Stimulated activated CD8-positive, alpha-beta memory T cell treated with anti-CD3 and anti-CD28 coated beads, Interleukin-15, amount 100 ng/mL, for 48 hours (primary cell): ENCODE data around the gene DENND1B.

Experiments
- DNase-seq, 2 donors: peaks; one replicate each; pipeline ENCODE4 v3.0.0-alpha.2; 2020; ENCODE audit warnings: low read depth in 2 of 2

DENND1B gene

DNA sequence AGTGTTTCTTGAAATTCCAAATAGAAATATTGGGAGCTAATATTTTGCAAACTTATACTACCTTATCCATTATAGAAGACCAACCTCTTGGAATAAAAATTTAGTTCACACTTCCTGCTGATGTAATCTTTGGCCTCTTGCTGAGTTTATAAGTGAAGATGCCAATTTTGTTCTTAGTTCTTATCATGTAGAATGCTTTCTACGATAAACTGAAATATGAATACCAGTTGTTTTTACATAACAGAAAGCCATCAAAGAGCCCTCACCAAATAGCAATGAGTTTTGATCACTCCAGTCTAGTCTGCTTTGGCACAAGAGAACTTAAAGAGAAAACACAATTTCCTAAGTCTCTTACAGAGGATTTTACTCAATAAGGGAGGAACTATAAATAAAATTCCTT lies 89.5 kb downstream of the DENND1B start:
- no peak for DNase-seq

DNA sequence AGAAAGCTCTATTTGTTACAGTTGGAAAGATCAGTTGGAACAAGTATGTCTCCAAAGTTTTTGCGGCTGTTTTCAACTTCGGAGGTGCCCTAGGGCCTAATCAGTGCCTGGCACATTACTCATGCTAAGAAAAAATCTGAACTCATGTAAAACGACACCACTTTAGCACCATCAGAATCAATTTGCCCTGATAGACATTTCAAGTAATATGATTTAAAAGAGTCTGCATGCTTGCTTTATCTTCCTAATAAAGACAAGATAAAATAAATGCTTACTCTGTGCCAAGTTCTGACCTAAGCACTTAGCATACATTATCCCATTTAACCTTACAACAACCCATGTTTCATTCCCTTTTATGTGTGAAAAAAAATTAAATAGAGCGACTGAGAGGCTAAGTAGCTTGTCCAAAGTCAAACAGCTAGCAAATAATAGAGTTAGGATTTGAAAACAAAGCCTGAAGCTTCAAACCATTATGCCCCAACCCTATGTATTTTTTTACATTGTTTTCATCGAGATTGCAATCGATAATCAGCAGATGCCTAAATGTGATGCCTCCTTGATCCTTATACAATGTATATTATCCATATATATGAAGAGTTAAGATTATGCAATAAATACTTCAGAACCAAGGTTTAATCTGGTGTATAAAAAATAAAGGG lies 91.3 kb downstream of the DENND1B start:
- DNase-seq, result no peak

DNA sequence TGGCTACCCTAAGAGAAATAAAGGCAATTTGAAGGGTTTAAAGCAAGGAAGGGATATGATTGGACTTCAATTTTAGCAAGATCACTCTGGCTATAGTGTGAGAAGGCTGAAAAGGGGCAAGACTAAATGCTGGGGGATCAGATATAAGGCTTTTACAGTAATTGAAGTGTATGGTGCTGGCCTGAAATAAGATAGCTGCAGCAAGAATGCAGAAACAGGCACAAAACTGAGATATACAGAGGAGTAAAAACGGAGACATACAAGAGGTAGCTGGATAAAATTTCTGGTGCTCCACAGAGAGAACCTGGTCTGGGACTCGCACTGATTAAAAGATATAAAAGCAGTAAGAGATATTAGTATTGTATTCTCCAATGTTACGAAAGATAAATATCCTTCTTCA lies 92.0 kb downstream of the DENND1B start:
- DNase-seq, result no peak

DNA sequence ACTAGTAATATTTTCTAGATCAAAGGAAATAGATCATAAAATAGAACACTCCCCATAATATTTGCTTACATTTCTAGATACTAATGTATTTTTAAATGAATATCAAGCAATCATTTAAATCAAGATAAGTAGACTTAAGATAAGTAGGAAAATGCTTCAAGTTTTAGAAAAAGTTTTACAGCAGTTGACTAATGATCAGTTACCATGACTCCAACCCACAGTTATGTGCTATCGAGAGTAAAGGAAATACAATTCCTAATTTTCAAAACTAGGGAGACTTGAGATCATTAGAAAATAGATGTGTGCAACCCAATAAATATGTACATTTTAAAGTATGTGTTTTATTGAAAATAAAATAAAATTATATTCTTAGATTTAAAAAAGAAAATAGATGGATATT lies 95.0 kb downstream of the DENND1B start:
- no peak for DNase-seq

DNA sequence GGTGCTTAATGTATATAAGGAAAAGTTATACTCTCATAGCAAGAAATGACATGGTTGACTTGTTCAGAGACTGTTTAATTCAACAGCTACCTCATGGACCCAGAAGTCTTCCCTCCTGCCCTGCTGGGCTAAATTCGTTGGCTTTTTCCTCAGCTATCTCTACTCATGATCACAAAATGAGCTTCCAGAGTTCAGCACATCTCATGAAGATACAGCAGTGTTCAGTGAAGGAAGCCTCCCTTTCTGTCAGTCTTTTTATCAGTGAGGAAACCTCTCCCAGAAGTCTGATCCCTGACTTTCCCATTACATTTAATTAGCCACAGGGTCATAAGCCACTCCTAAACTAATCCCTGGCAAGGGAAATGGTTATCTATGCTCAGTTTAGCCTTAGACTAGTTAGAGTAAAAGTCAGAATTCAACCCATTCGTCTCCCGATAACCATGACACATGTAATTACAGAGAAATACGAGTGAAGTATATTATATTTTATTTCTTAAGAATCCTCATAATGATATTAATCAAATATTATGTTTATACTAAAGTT lies 97.5 kb downstream of the DENND1B start:
- no peak for DNase-seq

DNA sequence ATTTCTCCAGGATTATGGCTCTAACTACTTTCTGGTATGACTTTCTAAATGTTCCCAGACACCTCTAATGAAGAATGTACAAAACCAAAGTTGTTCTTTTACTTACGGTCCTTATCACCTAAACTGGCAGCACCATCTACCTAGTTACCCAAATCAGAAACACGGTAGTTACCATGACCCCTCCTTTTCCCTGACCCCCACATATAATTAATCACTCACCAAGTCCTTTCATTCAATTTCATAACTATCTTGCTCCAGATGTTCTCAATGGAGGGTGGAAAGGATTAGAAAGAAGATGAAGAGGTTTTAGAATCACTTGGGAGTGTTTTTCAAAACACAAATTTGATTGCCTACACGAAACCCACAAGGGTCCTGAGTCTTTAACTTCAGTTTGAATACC lies 98.0 kb downstream of the DENND1B start:
- DNase-seq, result no peak

DNA sequence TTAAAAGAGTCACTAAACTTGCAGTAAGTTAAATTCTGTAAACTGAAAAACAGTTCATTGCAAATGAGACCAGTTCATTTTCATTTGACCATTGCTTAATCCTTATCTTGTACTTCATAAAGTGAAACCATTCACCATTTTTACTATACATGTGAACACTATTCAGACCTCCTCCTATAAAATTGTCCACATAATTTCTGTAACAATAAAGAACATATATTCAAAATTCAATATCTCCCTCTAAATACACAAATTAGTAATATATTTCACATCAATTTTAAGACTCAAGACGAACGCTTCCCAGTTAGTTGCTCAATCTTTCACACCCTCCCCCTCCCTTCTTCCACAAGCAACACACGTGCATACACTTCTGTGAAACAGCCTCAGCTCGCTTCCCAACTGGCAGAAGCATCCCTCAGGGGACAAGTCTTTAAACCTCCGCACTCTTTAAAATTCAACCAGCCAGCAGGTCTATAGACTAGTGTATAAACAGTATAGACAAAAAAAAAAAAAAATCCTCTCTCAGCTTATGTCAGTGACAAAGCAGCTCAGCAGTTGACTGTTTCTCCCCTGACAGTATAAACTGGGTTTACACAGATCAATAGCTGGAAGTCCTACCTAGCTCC lies 99.6 kb downstream of the DENND1B start:
- no peak for DNase-seq

DNA sequence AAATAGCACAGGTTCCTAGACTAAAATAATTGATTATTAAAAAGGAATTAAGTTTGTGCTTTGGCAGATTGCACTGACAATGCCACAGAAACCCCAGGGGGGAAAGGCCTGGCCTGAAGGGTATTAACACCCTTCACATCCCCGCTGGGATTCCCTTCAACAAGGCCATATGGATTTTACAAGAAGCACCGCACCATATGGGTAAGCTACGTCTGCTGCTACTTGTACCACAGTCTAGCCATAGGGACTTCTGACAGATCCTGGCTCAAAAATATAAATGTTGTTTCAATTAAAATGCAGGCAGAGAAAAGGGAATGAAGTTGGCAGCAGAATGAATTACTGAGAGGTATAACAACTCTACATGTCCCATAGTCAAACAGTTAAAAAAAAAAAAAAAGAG lies 101.0 kb downstream of the DENND1B start:
- no peak for DNase-seq

DNA sequence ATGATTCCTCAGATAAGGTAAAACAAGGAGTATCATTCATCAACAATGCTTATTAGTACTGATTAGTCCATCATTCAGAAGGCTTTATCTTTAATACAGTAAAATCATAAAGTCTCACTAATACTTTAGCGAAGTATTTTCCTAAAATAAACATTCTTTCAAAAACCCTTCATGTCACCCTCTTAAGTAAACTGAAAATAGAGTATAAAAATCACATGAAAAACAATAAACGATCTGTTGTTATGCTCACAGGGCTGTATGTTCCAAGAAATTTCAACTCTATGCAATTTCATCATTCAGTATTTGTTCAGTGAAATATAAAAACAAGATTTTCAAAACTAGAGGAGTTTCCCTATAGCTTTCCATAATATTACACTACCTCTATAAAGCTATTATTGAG lies 102.0 kb downstream of the DENND1B start:
- no peak for DNase-seq

DNA sequence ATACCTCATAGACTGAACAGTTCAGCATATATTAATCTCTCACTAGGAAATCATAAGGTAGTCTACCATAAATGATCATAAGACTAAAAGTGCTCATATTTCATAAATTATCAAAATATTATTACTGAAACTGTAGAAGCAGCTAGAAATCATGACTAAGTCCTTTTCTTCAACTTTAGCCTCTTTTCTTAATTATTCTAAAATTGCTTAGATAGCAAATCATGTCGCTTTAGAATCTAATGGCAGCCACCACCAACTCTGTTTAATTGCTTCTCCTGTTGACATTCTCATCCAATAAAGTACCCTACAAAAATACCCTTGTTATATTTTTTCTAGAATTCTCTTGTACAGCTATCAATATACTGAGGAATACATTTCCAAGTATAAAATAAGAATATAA lies 102.9 kb downstream of the DENND1B start:
- no peak for DNase-seq

DNA sequence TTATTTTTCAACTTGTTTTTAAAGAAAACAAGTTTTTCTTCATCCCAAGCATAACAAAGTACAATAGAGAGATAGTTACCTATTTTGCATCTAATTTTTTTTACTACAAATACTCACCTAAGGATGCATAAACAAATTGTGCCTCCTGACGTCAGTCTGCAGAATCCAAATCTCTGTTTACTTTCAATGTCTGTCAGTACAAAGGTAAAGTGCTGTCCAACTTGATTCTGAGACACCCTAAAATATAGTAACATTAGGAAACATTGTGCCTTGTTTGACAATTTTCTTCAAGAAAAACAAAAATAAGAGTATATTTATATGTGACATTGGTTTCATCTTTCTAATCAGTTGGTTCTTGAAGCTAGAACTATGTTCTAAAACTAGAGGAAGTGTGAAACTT lies 103.4 kb downstream of the DENND1B start:
- DNase-seq, result no peak

DNA sequence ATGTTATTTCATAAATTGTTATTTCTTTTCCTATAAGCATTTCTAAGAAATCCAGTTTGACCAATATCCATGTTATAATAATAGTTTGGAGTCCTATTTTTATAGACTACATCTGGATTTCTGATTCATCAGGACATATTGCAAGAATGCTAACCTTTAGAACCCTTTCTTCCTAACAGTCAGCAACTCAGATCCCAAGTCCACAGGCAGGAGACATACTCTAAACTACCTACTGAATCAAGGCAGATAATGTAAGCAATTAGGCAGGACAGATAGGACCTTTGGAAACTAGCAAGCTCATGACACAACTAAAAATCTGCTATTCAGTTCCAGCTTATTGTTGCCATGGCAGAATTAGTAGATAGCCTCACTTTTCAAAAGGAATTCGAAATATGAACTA lies 104.1 kb downstream of the DENND1B start:
- no peak for DNase-seq

DNA sequence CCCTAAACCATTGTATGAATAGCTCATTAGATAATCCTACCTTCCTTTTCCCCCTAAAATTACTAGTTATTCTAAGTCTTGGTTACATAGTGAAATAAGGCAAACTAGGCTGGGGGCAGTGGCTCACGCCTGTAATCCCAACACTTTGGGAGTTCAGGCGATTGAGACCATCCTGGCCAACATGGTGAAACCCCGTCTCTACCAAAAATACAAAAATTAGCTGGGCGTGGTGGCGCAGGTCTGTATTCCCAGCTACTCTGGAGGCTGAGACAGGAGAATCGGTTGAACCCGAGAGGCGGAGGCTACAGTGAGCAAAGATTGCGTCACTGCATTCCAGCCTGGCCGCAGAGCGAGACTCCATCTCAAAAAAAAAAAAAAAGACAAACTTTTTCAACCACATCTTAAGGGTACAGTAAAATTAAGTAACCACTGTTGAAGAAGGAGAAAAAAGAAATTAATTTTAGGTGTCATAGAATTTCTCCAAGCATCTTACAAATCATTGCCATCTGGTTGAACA lies 108.5 kb downstream of the DENND1B start:
- no peak for DNase-seq

DNA sequence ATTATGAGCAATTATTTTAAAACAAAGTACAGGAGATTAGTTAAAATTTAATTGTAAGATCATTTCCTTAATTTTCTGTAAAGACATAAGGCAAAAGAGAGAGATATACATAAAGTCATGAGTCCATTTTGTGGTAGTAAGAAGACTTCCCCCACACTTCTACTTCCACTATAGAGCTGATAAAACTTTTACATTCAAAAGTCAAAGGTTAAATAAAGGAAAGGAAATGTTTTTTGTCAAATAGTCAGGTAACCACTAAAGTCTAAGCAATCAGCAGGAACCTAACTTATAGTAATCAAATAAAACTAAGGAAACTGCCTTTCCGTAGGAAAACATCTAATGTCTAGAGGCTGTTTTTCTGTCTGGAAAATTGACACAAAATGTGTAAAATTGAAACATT lies 110.9 kb downstream of the DENND1B start:
- no peak for DNase-seq

DNA sequence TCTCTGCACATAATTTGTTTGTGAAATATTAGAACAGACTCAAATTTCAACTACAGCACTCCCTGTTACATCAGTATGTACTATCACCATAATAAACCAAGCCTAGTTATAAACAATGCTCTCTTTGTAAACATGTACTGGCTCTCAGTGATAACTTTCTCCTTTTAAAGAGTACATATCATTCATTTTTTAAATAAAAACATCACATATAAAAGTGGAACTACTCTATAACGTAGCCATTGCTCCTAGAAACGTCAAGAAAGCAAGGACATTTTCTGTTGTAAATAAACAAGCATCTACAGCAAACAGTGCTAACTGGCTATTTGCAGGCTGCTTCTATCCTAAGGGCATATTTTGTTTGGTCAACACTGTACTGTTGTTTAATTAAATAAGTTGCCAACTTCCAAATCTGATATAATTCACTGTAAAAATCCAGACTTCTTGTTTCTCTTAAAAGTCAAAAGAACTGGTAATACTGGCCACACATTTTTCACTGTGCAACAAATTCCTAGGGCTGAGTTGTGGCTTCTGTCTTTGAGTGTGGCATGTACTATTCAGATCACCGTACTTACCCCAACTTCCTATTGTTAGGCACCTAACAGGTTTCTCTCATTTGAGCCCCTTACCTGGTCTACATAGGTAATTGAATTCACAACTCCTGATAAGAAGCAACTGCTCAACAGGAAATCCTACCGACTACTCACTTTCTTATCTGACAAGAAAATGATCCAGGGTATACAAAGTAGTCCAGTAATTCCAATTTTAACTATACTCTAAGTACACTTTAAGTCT lies 111.9 kb downstream of the DENND1B start:
- no peak for DNase-seq

DNA sequence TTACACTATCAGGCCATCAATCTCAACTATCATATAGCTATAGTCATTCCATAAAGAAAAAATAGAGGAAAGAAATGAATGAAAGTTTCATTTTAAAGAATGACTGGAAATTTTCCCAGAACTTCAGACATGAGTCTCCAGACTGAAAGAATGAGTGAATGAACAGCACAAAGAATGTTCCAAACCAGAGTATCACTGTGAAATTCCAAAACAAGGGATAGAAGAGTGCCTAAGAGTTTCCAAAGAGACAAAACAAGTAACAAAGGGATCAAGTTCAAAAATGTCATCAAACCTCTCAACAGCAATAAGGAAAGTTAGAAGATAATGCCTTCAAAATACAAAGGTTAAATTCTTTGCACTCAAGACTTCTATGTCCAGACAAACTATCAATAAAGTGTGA lies 114.9 kb downstream of the DENND1B start:
- no peak for DNase-seq

DNA sequence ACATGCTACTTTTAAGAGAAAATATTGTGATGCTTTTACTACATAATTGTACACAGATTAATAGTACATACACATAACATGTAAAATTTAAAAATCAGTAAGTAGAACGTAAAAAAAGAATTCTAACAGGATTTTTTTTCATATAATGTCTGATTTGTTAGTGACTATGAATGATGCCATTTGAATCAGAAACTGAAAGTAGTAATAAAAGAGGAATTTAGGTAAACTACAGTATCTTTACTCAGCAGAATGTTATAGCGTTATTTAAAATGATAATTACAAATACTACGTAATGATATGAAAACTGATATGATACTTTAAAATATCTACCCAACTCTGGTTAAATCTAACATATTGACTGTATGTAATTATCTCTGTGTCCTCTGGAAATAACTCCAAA lies 116.1 kb downstream of the DENND1B start:
- DNase-seq, result no peak

DNA sequence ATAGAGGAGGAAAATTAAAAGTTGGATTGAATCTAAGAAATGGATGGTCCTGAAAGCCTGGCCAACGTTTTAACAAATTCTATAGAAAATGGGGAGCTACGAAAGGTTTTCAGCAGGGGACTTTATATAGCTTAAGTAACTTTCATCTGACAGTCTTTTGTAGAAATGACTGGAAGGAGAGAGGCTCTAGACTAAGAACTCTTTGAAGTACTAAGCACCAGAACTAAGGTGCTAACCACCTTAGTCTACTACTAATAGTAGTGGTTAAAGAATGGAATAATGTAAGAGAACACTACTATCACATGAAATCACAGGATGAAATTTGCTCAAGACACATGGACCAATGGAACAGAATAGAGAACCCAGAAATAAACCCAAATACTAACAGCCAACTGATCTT lies 126.1 kb downstream of the DENND1B start:
- no peak for DNase-seq

DNA sequence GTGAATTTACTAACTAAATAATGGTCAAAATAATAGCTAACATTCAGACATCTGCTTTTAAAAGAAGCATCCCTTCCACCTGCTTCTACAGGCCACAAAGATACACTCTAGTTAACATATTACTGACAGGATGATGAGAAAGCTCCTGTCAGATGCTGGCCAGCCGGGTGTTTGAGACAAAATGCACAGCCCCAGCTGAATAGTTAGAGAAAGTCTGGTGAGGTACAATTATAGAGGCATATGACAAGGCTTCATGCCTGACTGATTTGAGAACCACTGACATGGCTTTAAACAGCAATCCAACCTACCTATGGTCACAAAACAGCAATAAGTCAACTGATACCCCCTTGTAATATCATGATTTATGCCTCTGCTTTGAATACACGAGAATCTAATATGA lies 137.0 kb downstream of the DENND1B start:
- DNase-seq, result no peak

DNA sequence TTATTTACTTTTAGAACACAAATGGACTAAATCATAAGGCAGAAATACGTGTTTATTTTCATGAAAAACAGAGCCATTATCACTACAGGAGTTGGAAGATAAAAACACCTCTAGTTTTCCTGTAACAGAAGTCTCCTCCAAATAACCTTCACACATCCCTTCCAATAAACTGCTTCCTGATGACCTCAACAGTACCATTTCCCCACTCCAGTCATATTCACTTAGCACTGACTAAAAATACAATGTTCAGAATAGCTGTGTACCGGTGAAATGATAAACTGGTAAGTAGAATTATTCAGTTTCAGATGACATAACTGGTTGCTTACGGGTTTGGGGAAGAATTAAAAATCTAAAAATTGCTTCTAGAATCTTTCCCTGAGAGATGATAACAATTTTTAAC lies 137.9 kb downstream of the DENND1B start:
- no peak for DNase-seq

DNA sequence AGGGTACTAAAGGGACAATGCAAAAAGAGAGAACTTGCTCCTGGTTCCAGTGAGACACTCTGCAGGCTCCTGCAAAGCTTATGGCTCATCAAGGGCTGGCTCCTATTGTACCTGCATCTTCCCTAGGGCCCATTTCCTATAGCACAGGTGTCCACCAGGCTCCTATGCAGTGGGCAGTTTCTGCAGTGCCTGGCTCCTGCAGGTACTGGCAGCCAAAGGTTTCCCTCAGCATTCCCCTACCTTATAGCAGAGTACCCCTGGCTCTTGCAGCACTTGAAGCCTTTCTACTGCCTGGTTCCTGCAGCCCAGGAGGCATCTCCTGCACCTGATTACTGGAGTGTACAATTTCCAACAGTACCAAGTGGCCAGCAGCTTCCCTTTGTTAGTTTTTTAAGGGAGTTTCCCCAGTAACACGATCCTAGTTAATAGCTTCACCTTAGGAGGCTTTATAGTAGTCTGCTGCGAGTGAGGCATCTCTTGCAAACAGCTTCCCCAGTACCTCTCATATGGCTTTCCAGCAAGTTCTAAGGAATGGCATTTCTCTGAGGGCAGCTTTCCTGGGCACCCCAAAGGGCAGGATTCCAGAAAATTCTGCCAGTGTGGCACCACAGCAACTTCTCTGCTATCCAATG lies 141.7 kb downstream of the DENND1B start:
- no peak for DNase-seq

DNA sequence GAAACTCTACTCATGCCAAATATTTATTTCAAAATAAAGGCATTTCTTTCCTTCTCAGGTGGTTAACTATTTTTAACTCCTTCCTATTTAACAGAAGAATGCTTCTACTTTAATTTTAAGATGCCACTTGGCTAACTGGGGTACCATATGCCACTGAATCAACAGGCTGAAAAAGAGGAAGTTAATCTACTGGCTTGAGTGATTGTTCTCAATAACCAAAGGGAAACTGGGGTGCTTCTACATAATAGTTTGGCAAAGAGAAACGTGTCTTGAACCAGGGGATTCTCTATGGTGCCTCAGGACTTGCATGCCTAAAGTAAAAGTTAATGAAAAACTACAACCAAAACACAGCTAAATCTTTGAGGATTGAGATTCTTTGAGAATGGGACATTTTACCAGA lies 142.6 kb downstream of the DENND1B start:
- no peak for DNase-seq
